GM19025 (cell line): ENCODE measurements around the gene ZNF680.
"Not testable (repeated sequence)": the region's sequence is repeated elsewhere in the genome, so short reads cannot be mapped to it uniquely, and the experiment has no call there.

Source experiments
- ATAC-seq: cut with Tn5 transposase; IDR thresholded peaks from one replicate; pipeline ENCODE4 v1.9.1; 2021; ENCODE audit warnings: mild to moderate bottlenecking, low read depth, moderate library complexity; ENCODE audit not compliant: unreplicated experiment

ZNF680 gene

GRCh38 chr7:64562626-64563278 lies at the start of gene ZNF680:
ZNF680 (minus strand) TSS chr7:64563071; CDS start chr7:64562954, 117 bp downstream.
- ATAC-seq: peak; percentile 99

DNA sequence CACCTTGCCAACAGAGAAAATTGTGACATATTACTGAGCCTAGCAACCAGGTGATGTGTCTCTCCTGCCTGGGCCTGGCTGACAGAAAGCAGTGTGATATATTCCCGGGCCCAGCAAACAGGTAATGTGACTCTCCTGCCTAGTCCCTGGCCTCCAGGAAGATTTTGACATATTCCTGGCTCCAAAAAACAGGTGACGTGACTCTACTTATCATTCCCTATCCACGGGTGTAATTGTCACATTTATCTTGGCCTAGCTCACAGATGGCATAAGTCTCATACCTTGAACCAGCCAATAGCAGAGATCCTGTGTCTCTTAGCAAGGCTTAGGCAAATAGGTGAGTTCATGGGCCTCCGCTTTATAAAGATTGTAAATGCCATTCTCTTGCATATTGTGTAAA lies 49.6 kb upstream of the ZNF680 start:
- ATAC-seq: no peak

- no peak for ATAC-seq
Observed at GRCh38 chr7:64611717-64612116, 48.8 kb upstream of the ZNF680 start.

GRCh38 chr7:64610997-64611396 lies 48.1 kb upstream of the ZNF680 start:
- no peak for ATAC-seq

DNA sequence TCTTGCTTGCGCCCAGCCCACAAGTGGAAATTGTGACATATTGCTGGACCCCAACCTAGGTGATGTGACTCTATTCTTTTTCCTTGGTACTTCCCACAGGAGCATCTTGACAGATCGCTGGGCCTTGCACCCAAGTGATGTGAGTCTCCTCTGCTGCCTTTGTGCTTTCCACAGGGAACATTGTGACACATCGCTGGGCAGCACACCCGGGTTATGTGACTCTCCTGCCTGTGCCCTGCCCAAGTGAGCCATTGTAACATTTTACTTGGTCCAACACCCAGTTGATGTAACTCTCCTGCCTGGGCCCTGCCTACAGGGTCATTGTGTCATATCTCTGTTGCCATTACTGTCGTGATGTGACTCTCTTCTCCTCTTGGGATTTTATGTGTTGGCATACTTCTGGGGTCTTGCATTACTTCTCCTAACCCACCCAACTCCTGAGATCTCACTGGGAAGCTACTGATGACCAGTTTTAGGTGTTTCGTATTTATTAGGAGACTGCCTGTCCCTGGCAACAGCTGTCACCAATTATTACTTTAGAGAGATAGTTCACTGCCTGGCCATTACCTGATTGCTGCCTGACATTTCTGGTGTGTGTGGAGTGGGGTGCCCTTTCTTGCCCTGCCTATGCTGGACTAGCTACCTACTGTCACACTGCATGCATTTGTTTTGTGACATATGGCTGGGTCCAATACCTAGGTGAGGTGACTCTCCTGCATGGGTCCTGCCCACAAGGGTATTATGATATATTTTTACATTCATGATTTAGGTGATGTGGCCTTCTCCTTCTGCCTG lies 45.4 kb upstream of the ZNF680 start:
- no peak for ATAC-seq

GRCh38 chr7:64606385-64606784 lies 43.5 kb upstream of the ZNF680 start:
- no peak for ATAC-seq

DNA sequence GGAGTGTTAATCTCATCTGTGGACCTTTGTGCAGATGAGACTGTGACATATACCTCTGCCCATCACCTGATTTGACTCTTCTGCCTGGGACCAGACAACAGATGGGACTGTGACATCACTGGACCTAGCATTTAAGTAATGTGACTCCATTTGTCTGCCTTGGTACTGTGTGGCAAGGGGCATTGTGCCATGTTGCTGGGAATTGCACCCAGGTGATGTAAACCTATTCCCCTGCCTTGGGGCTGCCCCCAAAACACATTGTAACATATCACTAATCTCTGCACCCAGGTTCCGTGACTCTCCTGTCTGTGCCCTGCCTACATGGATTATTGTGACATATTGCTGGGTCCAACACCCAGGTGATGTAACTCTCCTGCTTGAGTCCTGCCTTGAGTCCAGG lies 40.4 kb upstream of the ZNF680 start:
- ATAC-seq: no peak

GRCh38 chr7:64602518-64602917 lies 39.6 kb upstream of the ZNF680 start:
- no peak for ATAC-seq

DNA sequence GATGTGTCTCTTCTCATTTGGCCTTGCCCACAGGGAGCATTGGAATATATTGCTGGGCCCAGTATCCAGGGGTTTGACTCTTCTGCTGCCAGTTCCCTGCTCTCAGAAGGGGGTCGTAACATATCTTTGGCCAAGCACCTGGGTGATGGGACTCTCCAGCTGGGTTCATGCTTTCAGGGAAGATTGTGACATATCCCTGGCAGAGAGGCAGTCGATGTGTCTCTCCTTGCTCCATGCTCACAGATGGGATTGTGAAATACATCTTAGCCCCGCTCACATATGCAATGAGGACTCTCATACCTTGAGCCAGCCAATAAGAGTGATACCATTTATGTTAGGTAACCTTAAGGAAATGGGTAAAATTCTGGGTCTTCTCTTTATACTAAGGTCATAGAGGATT lies 39.2 kb upstream of the ZNF680 start:
- ATAC-seq: no peak

DNA sequence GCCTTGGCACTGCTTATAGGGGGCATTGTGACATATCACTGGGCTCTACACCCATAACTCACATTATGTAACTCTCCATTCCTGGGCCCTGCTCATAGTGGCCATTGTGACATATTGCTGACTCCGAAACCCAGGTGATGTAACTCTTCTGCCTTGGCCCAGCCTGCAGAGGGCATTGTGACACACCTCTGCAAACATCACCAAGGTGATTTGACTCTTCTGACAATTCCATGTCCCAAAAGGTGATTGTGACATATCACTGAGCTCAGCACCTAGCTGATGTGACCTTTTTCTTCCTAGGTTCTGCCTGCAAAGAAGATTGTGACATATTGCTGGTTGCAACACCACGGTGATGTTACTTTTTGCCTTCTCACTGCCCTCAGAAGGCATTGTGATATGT lies 36.5 kb upstream of the ZNF680 start:
- ATAC-seq: no peak

GRCh38 chr7:64590971-64591370 lies 28.1 kb upstream of the ZNF680 start:
- no peak for ATAC-seq

DNA sequence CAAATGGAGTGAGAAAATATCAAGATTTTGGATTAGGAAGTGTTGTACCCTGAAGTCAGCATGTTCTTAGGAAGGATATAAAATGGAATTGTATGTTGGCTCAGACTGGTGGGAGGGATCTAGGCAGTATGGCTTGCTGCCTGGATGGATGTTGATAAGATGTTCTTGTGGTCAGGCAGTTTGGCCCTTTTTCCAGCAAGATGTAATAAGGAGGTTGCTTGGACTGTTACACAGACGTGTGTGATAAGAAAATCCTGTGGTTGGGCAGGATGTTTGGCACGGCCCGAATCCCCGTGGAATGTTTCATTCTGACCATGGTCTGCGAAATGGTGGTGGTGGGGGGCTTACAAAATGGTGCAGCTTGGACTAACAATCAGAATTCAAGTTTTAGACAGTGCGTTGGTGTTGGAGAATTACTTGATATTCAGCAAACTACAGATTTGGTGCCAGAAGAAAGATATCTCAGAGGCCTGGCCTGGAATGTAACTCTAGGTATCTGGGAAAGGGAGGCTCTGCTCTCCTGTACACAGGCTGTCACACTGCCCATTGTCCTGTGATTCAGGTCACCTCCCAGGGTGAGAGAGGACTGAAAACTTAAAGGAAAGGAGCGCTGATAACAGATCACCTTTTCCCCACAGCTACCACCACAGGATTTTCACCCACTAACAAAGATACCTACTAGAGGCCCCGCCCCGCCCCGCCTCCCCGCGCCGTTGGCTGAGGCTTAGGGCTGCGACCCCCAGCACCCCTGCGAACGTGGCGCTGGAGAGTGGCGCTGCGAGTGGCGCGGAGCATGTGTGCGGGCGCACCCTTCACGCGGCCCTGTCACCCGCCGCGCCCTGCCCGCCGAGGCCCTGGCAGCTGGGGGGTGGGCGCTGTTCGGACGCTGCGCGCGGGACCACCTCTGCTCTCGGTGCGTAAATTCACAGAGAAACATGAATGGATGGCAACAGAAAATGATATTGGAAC lies 19.3 kb upstream of the ZNF680 start:
- ATAC-seq: no peak

DNA sequence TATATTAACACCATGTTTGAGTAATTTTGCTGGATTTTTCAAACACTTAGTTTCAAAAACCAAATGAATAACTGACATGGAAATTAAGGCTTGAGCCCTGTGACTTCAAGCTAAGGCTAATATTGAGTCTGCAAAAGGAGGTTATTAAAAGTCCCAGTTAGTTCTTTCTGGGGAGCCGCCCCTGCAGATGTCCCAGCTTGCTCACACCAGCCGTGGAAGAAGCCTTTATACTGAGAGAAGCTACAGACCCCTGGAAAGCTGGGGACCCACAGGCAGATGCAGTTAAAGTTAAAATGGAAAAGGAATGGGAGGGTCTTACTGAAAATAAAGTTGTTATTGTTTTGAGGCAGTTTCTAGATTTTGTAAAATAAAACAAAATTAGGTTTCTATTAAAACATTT lies 18.5 kb upstream of the ZNF680 start:
- no peak for ATAC-seq

GRCh38 chr7:64574540-64575099 lies 11.7 kb upstream of the ZNF680 start:
- no peak for ATAC-seq

GRCh38 chr7:64570284-64570605 lies 7.4 kb upstream of the ZNF680 start:
- ATAC-seq: not testable (repeated sequence)

DNA sequence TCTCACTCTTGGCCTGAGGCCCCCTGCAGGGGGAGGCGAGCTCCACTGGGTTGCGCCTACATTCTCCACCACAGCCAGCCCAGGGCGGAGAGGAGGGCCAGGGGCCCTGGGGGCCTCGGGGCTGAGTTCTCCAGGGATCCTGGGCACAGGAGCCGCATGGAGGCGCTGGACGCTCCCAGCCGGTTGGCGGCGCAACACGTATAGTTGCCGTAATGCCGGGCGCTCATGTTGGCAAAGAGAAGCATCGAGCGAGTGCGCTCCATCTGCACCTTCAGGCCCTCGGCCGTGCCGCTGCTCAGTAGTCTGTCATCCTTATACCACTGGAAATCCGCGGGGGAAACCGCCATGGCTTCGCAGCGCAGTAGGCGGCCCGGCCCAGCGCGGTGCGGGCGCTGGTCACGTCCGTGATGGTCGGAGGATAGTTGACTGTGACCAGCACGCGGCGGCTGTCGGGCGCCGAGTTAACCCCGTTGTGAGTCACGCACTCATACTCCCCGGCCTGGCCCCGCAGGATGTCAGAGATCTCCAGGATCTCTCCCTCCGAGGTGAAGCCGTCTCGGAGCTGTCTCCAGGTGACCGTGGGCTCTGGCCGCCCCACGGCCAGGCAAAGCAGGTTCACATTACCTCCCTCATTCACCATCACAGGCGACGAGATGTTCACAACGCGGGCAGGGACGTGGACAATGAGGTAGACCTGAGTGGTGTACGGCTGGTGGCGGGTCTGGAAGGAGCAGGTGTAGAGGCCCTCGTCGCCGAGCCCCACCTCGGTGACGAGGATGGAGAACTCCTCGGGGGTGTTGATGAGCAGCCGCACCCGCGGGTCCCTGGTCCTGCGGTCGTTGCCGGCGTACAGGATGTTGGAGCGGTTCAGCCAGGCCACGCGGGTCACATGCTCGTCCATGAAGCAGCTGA lies 6.8 kb upstream of the ZNF680 start:
- not testable (repeated sequence) for ATAC-seq

GRCh38 chr7:64562256-64562625 lies 630 bp downstream of the ZNF680 start:
- ATAC-seq: no peak

- ATAC-seq: no peak
Observed at GRCh38 chr7:64559206-64559605, 3.7 kb downstream of the ZNF680 start.

DNA sequence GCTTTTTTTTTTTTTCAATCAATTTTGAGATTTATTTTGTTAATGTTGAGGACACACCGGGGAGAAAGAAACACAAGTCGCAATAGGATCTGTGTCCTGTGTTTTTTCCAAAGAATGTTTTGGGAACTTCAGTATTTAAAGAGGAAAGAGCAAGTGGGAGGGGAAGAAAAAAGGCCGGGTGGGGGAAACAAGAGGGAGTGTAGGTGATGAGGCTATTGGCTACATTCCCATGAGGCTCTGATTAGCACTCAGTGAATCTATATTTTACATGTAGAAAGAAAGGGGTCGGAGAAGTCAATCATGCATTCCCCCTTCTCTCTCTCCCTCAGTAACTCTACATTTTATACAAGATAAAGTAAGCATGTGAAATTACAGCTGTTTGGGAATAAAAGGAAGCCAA lies 4.1 kb downstream of the ZNF680 start:
- no peak for ATAC-seq

DNA sequence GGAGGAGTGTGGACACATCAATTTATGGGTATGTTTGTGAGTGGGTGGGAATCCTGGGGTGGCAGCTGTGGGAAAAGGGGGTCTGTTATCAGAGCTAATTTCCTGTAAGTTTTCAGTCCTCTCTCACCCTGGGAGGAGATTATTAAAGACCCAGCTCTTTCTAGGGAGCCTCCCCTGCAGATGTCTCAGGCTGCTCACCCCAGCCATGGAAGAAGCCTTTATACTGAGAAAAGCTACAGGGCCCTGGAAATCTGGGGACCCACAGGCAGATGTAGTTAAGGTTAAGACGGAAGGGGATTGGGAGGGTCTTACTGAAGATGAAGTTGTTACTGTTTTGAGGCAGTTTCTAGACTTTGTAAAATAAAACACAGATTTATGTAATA lies 4.6 kb downstream of the ZNF680 start:
- ATAC-seq: no peak
